SK-N-MC (cell line): ENCODE data around the gene NXPE3.

Experiments
- DNase-seq: peaks from one replicate; pipeline ENCODE4 v3.0.0-alpha.2; 2011; ENCODE audit warnings: low read depth, low spot score
- H3K27ac ChIP-seq: fragments of 200-600 bp; sonication (generic); 2 replicates; pipeline ENCODE4 v1.5.1; 2016; ENCODE audit warnings: mixed run types
- H3K36me3 ChIP-seq: fragments of 200-600 bp; sonication (generic); 2 replicates; pipeline ENCODE4 v1.6.1; 2017; ENCODE audit warnings: antibody characterized with exemption, low read length, mixed read lengths; ENCODE audit not compliant: insufficient read depth
- H3K4me3 ChIP-seq: fragments of 200-600 bp; sonication (generic); 2 replicates; pipeline ENCODE4 v1.5.1; 2016
- H3K9ac ChIP-seq: fragments of 200-600 bp; sonication (generic); 2 replicates; pipeline ENCODE4 v1.8.0; 2017; ENCODE audit warnings: mixed run types, mixed read lengths; ENCODE audit not compliant: insufficient read length
- H3K9me3 ChIP-seq: fragments of 200-600 bp; sonication (generic); 2 replicates; pipeline ENCODE4 v1.6.1; 2017; ENCODE audit warnings: low read depth, mild to moderate bottlenecking, antibody characterized with exemption, low read length, moderate library complexity, mixed read lengths
- EZH2 ChIP-seq: fragments of 200-600 bp; sonication (generic); IDR thresholded peaks from one replicate; pipeline ENCODE4 v1.6.1; 2017; ENCODE audit warnings: antibody characterized with exemption
- FOXP2 ChIP-seq: optimal IDR thresholded peaks from 2 replicates; pipeline ENCODE3; 2011; ENCODE audit warnings: mild to moderate bottlenecking, moderate library complexity; ENCODE audit not compliant: insufficient read depth; ENCODE audit errors: extremely low read length, control extremely low read depth
- POLR2AphosphoS5 ChIP-seq: IDR thresholded peaks from 2 replicates; pipeline ENCODE4 v1.6.1; 2012; ENCODE audit warnings: mild to moderate bottlenecking, low read depth, low read length, borderline replicate concordance

NXPE3 gene

DNA sequence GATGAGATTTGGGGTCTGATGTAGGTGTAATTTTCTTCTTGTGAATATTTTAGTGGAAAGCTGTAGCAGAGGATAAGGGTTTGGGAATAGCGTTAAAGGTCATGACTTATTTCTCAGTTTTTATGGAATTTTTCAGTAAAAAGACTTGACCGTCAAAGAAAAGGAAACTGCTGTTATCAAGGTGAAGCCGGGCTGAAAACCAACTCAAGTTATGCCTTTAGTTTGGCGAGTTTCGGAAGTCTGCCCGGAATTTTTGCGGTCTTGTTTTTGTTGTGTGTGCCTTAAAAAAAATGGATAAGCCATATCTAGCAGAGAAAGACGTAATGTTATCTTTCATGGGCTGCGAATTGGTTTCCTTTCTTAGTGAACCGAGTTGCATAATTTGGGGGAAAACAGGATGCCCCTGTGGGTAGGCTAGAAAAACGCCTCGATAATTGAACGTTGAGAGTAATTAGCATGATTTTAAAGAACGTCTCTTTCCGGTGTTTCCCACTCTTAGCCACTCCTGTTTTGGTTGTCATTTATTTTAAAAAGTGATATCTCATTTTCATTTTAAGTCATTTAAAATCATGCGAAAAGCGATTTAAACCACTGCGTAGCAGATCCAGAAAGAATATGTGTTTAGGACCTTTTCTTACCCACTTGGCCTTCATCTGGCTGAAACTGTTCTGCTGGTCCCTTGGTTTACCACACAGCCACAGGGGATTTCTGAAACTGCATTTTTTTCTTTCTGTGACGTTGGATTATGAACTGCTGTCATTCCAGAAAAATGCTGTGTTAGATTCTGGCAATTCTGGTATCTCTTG is 71.4 kb downstream of the NXPE3 start:
- TF ChIP-seq FOXP2, result no peak
- TF ChIP-seq POLR2AphosphoS5, result no peak
- TF ChIP-seq EZH2, result no peak
- peak overlapping the region; percentile 83 for H3K4me3 ChIP-seq
- H3K9me3 ChIP-seq, result no peaks in the 10 kb centered on the region
- peak overlapping the region; percentile 63 for H3K9ac ChIP-seq
- peak; percentile 63 for DNase-seq
- no peaks in the 10 kb centered on the region; the same call in 1 of the 2 replicates for H3K36me3 ChIP-seq
- H3K27ac ChIP-seq, result peak overlapping the region; percentile 20; the same call in 1 of the 2 replicates

DNA sequence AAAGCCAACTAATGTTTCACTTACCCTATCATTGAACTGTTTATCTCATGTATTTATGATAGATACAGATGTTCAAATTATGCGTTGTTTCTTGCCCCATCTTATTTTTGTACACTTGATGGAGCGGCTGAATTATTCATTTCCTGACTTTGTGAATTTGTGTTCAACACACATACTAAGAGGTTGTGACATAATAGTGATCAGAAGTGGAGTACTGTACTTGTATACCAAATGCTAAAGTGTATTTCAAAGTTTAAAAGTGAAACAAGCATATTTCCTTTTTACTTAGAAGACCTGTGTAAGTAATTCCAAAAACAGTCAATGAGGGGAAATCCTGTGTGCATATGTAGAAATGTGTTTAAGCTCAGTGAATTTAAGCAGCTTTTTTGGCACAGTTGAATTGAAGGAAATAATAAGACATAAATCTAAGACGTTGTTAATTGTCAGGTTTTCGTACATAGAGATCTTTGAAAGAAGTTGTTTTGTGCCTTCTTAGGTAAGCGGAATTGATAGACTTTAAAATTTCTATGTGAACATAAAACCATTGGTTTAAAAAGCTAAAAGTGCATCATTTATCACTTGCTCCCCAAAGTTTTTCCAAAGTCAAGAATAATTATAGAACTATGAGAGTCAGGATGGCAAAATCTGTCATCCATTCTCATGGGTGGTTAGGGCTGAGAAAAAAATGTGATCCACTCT is 72.2 kb downstream of the NXPE3 start:
- H3K36me3 ChIP-seq, result no peaks in the 10 kb centered on the region; the same call in 1 of the 2 replicates
- no peak for DNase-seq
- H3K9me3 ChIP-seq, result no peaks in the 10 kb centered on the region
- no peak overlapping the region for H3K9ac ChIP-seq
- no peak for TF ChIP-seq FOXP2
- no peak for TF ChIP-seq POLR2AphosphoS5
- no peak for TF ChIP-seq EZH2
- H3K4me3 ChIP-seq, result peak overlapping the region; percentile 83
- H3K27ac ChIP-seq, result 0 out of 2 replicates have a peak overlapping the region, but pooled peaks have one; percentile 20

DNA sequence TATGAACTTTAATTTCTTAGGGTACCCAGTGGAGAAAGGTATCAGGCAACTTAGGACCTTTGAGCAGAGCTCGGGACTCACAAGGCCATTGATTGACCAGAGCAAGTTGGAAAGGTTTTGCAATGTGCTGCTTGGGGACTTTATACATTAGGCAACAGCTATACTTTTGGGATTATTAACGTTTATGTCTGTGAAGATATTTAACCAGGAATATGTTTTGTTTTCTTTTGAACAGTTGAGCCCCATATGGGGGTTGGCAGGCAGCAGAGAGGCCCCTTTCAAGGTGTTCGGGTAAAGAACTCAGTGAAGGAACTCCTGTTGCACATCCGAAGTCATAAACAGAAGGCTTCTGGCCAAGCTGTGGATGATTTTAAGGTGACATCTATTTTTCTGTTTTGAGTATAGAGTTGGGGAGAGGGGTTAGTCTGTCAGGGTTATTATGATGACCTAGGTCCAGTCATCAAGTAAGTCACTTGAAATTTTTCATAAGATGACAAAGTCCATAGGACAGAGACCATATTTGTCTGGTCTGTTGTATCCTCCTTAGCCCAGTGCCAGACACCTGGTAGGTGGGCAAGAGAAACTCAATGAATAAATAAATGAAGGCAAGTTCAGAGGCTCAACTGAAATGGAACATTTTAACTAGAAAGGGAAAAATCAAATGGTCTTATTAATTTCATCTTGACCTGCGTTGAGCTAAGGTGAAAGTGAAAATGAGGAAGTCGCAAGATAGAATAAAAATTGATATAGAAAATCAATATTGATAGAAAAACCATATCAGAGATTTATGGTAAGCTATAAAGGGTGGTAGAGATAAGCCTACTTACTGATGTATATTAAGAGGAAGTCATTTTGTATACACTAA is 73.1 kb downstream of the NXPE3 start:
- Histone ChIP-seq H3K36me3 (no peaks in the 10 kb centered on the region; the same call in 1 of the 2 replicates), H3K9ac (no peak overlapping the region), H3K4me3 (no peak overlapping the region), H3K9me3 (no peaks in the 10 kb centered on the region), H3K27ac (no peak overlapping the region)
- no peak for DNase-seq
- TF ChIP-seq FOXP2, result no peak
- no peak for TF ChIP-seq POLR2AphosphoS5
- TF ChIP-seq EZH2, result no peak

DNA sequence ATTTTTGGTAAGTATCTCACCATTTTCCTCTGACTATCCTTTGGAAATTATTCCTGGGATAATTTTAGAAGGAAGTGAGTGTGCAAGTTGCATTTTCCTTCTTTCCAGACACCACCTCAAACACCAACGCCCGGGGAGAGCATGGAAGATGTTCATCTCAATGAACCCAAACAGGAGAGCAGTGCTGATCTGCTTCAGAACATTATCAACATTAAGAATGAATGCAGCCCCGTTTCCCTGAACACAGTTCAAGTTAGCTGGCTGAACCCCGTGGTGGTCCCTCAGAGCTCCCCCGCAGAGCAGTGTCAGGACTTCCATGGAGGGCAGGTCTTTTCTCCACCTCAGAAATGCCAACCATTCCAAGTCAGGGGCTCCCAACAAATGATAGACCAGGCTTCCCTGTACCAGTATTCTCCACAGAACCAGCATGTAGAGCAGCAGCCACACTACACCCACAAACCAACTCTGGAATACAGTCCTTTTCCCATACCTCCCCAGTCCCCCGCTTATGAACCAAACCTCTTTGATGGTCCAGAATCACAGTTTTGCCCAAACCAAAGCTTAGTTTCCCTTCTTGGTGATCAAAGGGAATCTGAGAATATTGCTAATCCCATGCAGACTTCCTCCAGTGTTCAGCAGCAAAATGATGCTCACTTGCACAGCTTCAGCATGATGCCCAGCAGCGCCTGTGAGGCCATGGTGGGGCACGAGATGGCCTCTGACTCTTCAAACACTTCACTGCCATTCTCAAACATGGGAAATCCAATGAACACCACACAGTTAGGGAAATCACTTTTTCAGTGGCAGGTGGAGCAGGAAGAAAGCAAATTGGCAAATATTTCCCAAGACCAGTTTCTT is 74.2 kb downstream of the NXPE3 start:
- Histone ChIP-seq H3K4me3 (no peak overlapping the region), H3K9ac (no peak overlapping the region)

DNA sequence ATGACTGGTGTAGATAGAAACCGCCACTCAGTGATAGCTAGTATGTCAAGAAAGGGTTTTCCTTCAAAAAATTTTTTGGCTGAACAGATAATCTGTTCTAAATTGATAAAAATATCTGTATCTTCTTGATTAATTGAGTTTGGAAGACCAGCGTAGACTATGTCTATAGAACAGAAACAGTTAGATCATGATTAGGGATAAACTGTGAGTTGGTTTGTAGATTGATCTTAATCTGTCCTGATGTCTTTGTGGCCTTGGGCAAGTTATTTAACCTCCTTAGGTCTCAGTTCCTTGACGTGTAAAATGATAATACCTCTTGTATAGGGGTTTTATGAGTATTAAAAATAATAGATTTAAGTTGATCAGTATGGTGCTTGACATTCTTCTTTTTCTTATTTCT is 75.0 kb downstream of the NXPE3 start:
- Histone ChIP-seq H3K36me3 (no peaks in the 10 kb centered on the region; the same call in 1 of the 2 replicates), H3K9ac (no peak overlapping the region), H3K4me3 (no peak overlapping the region), H3K27ac (no peak overlapping the region), H3K9me3 (no peaks in the 10 kb centered on the region)
- DNase-seq, result no peak
- no peak for TF ChIP-seq FOXP2
- TF ChIP-seq EZH2, result no peak
- TF ChIP-seq POLR2AphosphoS5, result no peak

More for the DNA sequence above, 74.2 kb downstream of the NXPE3 start:
- TF ChIP-seq POLR2AphosphoS5 (no peak), FOXP2 (no peak), EZH2 (no peak)
- H3K36me3 ChIP-seq, result no peaks in the 10 kb centered on the region; the same call in 1 of the 2 replicates
- H3K9me3 ChIP-seq, result no peaks in the 10 kb centered on the region
- H3K27ac ChIP-seq, result no peak overlapping the region
- no peak for DNase-seq

DNA sequence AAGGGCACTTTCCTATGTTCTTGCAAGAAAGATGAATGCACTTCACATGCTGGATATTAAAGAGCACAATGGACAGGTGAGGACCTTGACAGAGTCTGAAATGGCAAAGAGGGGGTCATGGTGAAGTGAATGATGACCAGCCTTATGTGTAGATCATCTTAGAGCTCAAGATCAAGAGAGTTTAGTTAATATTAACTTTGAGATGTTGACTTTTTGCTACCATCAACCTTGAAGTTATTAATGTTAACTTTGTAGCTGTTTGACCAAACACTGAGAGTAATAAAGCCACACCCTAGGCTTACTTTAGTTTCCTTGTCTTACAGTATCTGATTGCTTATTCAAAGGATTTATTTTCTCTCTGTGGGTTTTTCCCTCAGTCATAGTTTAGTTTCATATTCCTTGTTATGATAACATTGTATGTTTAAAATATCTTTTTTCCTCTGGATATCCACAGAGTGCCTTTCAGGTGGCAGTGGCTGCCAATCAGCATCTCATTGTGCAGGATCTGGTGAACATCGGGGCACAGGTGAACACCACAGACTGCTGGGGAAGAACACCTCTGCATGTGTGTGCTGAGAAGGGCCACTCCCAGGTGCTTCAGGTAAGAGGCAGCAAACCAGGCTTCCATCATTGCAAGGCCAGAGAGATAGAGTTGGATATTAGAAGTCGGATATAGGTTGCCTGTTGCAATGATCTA is 75.7 kb downstream of the NXPE3 start:
- Histone ChIP-seq H3K4me3 (no peak overlapping the region), H3K9ac (no peak overlapping the region), H3K27ac (no peak overlapping the region), H3K36me3 (no peaks in the 10 kb centered on the region; the same call in 1 of the 2 replicates), H3K9me3 (no peaks in the 10 kb centered on the region)
- no peak for TF ChIP-seq POLR2AphosphoS5
- DNase-seq, result no peak

DNA sequence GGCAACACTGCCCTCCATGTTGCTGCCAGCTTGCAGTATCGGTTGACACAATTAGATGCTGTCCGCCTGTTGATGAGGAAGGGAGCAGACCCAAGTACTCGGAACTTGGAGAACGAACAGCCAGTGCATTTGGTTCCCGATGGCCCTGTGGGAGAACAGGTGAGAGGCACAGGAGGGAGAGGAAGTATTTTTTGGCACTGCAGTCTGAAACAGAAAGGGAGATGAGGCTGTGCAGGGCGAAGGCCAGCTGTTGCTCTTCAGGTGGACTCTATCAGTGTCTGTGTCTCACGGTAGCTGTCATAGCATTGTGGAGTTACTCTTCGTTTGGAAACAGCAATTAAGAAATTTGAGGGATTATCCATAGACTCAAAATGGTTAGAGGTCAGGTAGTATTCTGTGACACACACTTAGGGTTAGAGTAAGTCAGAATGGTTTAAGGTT is 78.3 kb downstream of the NXPE3 start:
- Histone ChIP-seq H3K36me3 (no peaks in the 10 kb centered on the region; the same call in 1 of the 2 replicates), H3K4me3 (no peak overlapping the region), H3K9me3 (no peaks in the 10 kb centered on the region), H3K9ac (no peak overlapping the region), H3K27ac (no peak overlapping the region)
- DNase-seq, result no peak
- TF ChIP-seq EZH2, result no peak
- TF ChIP-seq FOXP2, result no peak
- TF ChIP-seq POLR2AphosphoS5, result no peak
